A673 (cell line): ENCODE measurements around the gene GOLGA8K. TPM values are rescaled to one million over a fixed set of nuclear protein-coding genes. Genes with fewer than 3 reads are reported as not detected.

Source experiments
- total RNA-seq: library from RNA; stranded (reverse); gene quantifications from 2 replicates; pipeline ENCODE4 v1.2.3, GENCODE V29; 2021

The GOLGA8K gene
- total RNA-seq, 1 experiment from 2014 or later: not detected

Other genes starting within 250 kb of the GOLGA8K start
- not detected in 2 replicates for gene GOLGA8O, start 52.3 kb upstream of the GOLGA8K start, total RNA-seq
- 3.1 and 4.3 TPM in 2 replicates for gene GOLGA8N, start 190.2 kb upstream of the GOLGA8K start, total RNA-seq
- 167 and 173 TPM in 2 replicates for gene ARHGAP11A, start 212.2 kb upstream of the GOLGA8K start, total RNA-seq
- gene SCG5, start 238.4 kb upstream of the GOLGA8K start, total RNA-seq: 0.90 and 3.1 TPM in 2 replicates